Smooth muscle cell (in vitro differentiated cells): ENCODE results near the gene SERTAD3. TPM values are rescaled to one million over a fixed set of nuclear protein-coding genes. Genes with fewer than 3 reads are reported as not detected.

Source experiments
- DNase-seq: peaks from one replicate; lab custom pipeline; 2025; ENCODE audit not compliant: unreplicated experiment; lab: John Stamatoyannopoulos, UW
- H2AFZ ChIP-seq: fragments of 200-600 bp; sonication (generic); 2 replicates; pipeline ENCODE4 v1.6.0; 2016; ENCODE audit warnings: antibody characterized with exemption, low read depth, mild to moderate bottlenecking
- H3F3A ChIP-seq: fragments of 200-600 bp; sonication (generic); 2 replicates; pipeline ENCODE4 v1.6.0; 2017; ENCODE audit warnings: antibody characterized with exemption, low read depth
- H3K27ac ChIP-seq: fragments of 200-600 bp; sonication (generic); 2 replicates; pipeline ENCODE4 v1.5.1; 2016; ENCODE audit warnings: low read depth, mild to moderate bottlenecking
- H3K27me3 ChIP-seq: fragments of 200-600 bp; sonication (generic); 2 replicates; pipeline ENCODE4 v1.6.1; 2016; ENCODE audit warnings: low read depth, mild to moderate bottlenecking
- H3K36me3 ChIP-seq: fragments of 200-600 bp; sonication (generic); 2 replicates; pipeline ENCODE4 v1.5.1; 2016; ENCODE audit warnings: low read depth
- H3K4me1 ChIP-seq: fragments of 200-600 bp; sonication (generic); 2 replicates; pipeline ENCODE4 v1.5.1; 2016; ENCODE audit warnings: low read depth
- H3K4me2 ChIP-seq: fragments of 200-600 bp; sonication (generic); 2 replicates; pipeline ENCODE4 v1.6.0; 2016; ENCODE audit warnings: mild to moderate bottlenecking
- H3K4me3 ChIP-seq: fragments of 200-600 bp; sonication (generic); 2 replicates; pipeline ENCODE4 v1.5.1; 2016; ENCODE audit warnings: mild to moderate bottlenecking
- H3K79me2 ChIP-seq: fragments of 200-600 bp; sonication (generic); 2 replicates; pipeline ENCODE4 v1.6.0; 2016; ENCODE audit warnings: low read depth, mild to moderate bottlenecking
- H3K9ac ChIP-seq: fragments of 200-600 bp; sonication (generic); 2 replicates; pipeline ENCODE4 v1.6.0; 2016; ENCODE audit warnings: low read depth
- H3K9me3 ChIP-seq: fragments of 200-600 bp; sonication (generic); replicated peaks from 2 replicates; pipeline ENCODE4 v1.5.1; 2016; ENCODE audit warnings: low read depth
- H4K20me1 ChIP-seq: fragments of 200-600 bp; sonication (generic); 2 replicates; pipeline ENCODE4 v1.6.0; 2016; ENCODE audit warnings: low read depth
- CTCF ChIP-seq: fragments of 200-600 bp; sonication (generic); IDR thresholded peaks from 2 replicates; pipeline ENCODE4 v1.5.1; 2017; ENCODE audit warnings: borderline replicate concordance, mild to moderate bottlenecking, antibody characterized with exemption; ENCODE audit not compliant: insufficient read depth, poor library complexity, severe bottlenecking
- WGBS: methylation state at CpG from one replicate; pipeline ENCODE4 v1.1.7; 2016; ENCODE audit warnings: low lambda C conversion rate; 5-methylcytosine and 5-hydroxymethylcytosine counted together
- polyA plus RNA-seq: library from polyadenylated mRNA; unstranded; fragments of >200 nt; fragmentation: Nextera tagmentation; extraction: Ambion mirVana; gene quantifications from 2 replicates; pipeline ENCODE4 v1.2.1, GENCODE V29; 2016
- total RNA-seq: library from RNA; depleted of rRNA; stranded (reverse); fragments of >200 nt; gene quantifications from 2 replicates; pipeline ENCODE4 v1.2.3, GENCODE V29; 2014

The SERTAD3 gene
- total and polyA plus RNA-seq, 2 experiments from 2014 or later = 43.1 to 82.9 TPM

DNA sequence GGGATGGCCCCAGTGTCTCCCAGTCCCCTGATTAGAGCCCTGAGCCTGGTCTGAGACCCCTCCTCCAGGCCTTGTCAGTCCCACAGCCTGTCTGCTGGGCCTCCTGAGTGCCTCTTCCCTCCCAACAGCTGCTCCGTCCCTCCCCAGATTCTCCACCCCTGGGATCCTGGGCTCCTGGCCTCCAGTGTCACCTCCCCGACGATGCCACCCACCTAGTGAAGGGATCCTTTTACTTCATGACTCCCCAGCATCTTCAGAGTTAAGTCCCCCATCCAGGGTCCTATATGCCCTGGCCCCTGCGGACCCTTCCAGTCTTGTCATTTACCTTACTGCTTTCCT is 26.5 kb downstream of the SERTAD3 start:
- peaks cover 24% of the 10 kb centered on the region for H3K4me1 ChIP-seq
- no peak overlapping the region for H3K4me3 ChIP-seq
- peak overlapping the region; percentile 75 for H3K27ac ChIP-seq
- H3K36me3 ChIP-seq = no peaks in the 10 kb centered on the region
- H3F3A ChIP-seq = peaks cover 16% of the 10 kb centered on the region
- peaks cover 12% of the 10 kb centered on the region for H3K79me2 ChIP-seq
- WGBS = 85% methylated on average over 4 of the region's 4 CpGs
- no peak overlapping the region for H3K4me2 ChIP-seq
- no peaks in the 10 kb centered on the region for H3K9me3 ChIP-seq
- H2AFZ ChIP-seq = no peak overlapping the region
- H4K20me1 ChIP-seq = peaks cover 5% of the 10 kb centered on the region
- DNase-seq = no peak
- H3K27me3 ChIP-seq = no peaks in the 10 kb centered on the region
- no peak overlapping the region for H3K9ac ChIP-seq
- TF ChIP-seq CTCF = no peak

- H3K4me3 ChIP-seq = no peak overlapping the region
- H3K9ac ChIP-seq = no peak overlapping the region
- H2AFZ ChIP-seq = no peak overlapping the region
- H3K4me2 ChIP-seq = no peak overlapping the region
- H3K4me1 ChIP-seq = peaks cover 20% of the 10 kb centered on the region
- H4K20me1 ChIP-seq = peaks cover 5% of the 10 kb centered on the region
- H3K9me3 ChIP-seq = no peaks in the 10 kb centered on the region
- no peaks in the 10 kb centered on the region for H3K27me3 ChIP-seq
- peaks cover 16% of the 10 kb centered on the region for H3F3A ChIP-seq
- WGBS = 34% methylated on average over 11 of the region's 16 CpGs
- H3K36me3 ChIP-seq = no peaks in the 10 kb centered on the region
- peak overlapping the region; percentile 75 for H3K27ac ChIP-seq
- DNase-seq = no peak
- H3K79me2 ChIP-seq = peaks cover 7% of the 10 kb centered on the region
- no peak for TF ChIP-seq CTCF
These were observed 27.1 kb downstream of the SERTAD3 start for GRCh38 chr19:40416918-40417642.

DNA sequence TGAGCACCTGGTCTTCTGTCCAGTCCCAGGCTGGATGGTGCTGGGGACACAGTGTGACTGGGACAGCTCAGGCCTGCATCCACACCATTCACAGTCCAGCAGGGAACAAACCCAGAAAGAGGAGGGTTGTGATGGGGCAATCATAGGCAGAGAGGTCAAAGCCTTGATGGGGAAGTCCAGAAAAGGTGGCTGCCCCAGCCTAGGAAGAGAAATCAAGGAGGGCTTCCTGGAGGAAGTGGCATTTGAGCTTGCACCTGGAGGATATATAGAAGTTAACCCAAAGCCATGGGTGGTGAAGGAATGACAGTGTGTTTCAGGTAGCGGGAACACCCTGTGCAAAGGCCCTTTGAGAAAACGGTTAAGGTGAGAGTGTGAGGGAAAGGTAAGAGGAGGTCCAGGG is 28.4 kb downstream of the SERTAD3 start:
- DNase-seq = no peak
- Histone ChIP-seq H3K9ac (no peak overlapping the region), H3K27ac (no peak overlapping the region), H3K4me1 (peaks cover 11% of the 10 kb centered on the region), H2AFZ (no peak overlapping the region), H3K4me3 (no peak overlapping the region), H4K20me1 (no peaks in the 10 kb centered on the region), H3K9me3 (no peaks in the 10 kb centered on the region), H3F3A (peaks cover 16% of the 10 kb centered on the region), H3K4me2 (no peak overlapping the region), H3K79me2 (no peaks in the 10 kb centered on the region), H3K27me3 (no peaks in the 10 kb centered on the region), H3K36me3 (no peaks in the 10 kb centered on the region)
- TF ChIP-seq CTCF = no peak
- 100% methylated on average over 2 of the region's 2 CpGs for WGBS
